Occipital lobe (tissue), 2 donors: ENCODE data around the gene THRB. TPM values are rescaled to one million over a fixed set of nuclear protein-coding genes. Genes with fewer than 3 reads are reported as not detected.

Source experiments
- DNase-seq: peaks from one replicate; lab custom pipeline; 2025; lab: John Stamatoyannopoulos, UW
- total RNA-seq: library from RNA; depleted of rRNA; stranded (reverse); fragments of >200 nt; gene quantifications from one replicate; pipeline ENCODE4 v1.2.3, GENCODE V29; 2014

THRB gene
- total RNA-seq, 1 donor from 2014 or later, result 44.5 TPM

GRCh38 chr3:24154781-24155180 is 339.9 kb downstream of the THRB start:
- DNase-seq, result no peak

- DNase-seq, result no peak
Observed at GRCh38 chr3:24154013-24154695, 340.5 kb downstream of the THRB start.

DNA sequence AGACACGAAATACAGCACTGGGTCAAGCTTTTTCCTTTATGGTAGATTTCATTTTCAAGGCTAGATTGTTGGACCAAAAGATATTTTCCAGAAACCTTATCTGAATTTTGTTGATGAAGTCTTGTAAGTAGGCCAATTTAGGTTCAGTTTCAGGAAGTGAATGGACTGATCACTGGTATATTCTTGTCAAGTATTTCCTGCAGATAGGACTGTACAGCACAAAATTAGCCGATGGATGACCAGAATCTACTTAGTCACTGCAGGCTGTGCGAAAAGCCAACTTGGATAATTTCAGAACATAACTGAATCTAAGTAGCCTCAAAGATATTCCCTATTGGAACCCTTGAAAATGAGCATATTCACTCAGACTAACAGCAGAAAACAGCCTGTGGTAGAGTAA is 343.1 kb downstream of the THRB start:
- no peak for DNase-seq

GRCh38 chr3:24149032-24149431 is 345.6 kb downstream of the THRB start:
- no peak for DNase-seq

DNA sequence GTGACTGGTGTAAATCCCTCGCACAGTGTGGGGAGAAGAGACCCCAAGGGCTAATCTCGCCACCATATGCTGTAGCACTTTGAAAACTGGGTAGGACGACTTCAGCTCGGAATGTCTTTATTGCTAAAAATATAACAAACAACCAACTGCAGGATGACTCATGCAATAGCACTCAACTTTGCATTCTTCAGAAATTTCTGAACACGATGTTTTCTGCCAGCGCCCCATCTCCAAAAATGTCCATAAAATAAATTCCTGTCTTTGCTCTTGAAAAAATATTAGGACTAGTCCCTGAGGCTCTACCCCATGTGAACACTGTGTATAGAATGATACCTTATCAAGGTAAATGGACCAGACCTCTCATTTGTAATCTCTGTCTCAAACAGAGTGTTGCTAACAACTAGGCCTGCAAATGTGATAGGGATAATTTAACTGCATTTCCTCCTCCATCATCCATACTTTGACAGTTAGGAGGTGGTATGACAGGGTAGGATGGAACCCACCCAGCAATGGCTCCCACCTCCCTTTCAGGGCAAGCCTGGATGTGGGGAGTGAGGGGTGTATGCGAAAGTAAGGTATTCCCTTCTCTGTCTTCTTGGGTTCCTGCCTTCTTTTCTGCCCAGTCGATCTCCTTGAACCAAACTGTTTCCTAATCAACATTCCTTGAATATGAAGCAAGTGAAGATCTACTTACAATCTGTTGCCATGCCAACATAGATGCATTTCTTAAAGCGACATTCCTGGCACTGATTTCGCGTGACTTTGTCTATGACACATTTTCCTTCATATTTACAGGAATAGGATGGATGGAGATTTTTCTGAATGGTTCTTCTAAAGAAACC is 348.4 kb downstream of the THRB start:
- DNase-seq, result peak; percentile 15

GRCh38 chr3:24145481-24145880 is 349.2 kb downstream of the THRB start:
- no peak for DNase-seq

- DNase-seq, result no peak
Observed at GRCh38 chr3:24142127-24142526, 352.5 kb downstream of the THRB start.

DNA sequence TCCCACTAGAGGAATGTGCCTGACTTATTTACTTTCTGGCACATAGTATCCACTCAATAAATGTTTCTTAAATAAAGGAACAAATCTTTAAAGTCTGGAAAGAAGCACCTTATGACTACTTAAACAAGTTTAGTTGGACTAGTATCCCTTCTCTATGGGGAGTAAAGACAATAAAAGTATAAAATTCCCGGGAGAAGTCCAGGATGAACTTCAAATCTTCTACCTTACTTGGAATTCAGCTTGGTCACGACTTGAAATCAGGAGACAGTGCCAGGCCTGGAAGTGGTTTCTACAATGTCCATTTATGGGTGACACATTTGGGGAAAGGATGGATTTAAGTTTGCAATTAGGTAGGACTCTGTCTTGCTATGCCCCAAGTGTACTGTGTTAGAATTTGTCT is 353.1 kb downstream of the THRB start:
- DNase-seq, result no peak

DNA sequence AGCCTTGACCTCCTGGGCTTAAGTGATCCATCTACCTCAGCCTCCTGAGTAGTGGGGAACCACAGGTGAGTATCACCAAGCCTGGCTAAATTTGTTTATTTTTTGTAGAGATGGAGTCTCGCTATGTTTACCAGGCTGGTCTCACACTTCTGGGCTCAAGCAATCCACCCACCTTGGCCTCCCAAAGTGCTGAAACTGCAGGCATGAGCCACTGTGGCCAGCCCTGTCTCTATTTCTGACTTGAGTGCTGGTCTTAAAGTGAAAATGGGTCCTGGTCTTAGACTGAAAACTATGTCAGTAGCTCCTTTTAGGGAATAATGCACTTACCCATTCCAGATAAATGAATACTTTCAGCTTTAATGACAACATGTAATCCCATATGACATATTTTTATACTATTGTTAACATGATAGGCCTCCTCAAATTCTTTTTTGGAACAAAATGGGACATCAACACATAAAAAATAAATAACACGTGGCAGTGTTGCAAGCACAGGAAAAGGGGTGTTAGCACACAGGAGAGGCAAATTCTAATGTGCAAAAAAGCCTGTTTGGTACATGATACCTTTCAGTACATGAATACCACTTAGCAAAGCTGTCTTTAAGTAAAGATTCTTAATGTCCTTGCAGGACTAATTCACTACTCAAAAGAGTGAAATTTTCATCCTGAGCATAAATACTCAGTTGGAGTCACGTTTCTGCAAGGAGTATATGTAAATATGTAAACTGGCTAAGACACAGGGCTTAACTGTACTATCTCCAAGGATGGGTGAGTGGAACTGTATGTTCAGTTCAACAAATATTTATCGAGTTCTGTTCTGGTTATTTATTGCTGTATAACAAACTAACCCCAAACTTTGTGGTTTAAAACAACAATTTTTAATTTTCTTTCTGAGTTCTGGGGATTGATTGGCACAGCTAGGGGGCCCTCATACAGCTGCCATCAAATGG is 354.9 kb downstream of the THRB start:
- no peak for DNase-seq

- DNase-seq, result no peak
Observed at GRCh38 chr3:24138876-24139256, 355.8 kb downstream of the THRB start.

DNA sequence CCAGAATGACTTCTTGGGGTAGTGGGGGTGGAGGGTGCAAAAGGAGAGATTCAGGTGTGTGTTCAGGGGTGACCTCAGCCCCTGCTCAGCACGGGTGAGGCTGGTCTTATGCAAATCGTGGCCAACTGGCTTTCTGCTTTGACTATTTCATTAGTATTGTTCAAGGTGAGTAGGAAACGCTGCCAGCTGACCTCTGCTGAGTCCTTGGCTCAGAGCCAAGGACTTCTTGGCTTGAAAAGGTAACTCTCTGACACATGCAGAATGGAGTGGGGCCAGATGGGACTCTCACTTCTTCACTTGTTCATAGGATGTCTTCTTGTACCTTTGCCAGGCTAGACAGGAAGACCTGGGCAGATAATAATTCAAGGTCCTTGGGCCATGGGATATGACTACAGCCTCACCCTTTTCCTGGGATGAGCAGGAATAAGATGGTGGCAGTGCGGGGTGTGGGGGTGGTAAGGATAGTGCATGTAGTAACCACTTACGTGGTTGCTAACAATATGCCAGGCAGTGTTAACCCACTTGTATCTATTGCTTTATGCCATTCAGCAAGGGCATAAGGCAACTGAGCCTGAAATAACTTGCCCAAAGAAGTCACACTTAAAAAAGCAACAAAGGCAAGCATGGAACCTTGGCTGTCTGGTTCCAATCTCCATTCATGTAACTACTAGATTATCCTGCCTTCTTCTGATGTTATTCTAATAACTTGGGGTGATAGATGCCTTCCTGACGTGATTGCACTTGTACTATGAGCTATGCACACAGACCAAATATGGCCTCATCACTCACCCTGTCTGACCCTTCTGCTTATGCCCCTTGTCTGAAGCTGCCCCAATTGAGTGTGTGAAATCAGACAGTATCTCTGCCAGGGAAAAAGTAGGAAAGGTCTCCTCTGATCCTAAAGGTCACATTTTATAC is 356.4 kb downstream of the THRB start:
- DNase-seq, result no peak

- no peak for DNase-seq
Observed at GRCh38 chr3:24137334-24137733, 357.3 kb downstream of the THRB start.

DNA sequence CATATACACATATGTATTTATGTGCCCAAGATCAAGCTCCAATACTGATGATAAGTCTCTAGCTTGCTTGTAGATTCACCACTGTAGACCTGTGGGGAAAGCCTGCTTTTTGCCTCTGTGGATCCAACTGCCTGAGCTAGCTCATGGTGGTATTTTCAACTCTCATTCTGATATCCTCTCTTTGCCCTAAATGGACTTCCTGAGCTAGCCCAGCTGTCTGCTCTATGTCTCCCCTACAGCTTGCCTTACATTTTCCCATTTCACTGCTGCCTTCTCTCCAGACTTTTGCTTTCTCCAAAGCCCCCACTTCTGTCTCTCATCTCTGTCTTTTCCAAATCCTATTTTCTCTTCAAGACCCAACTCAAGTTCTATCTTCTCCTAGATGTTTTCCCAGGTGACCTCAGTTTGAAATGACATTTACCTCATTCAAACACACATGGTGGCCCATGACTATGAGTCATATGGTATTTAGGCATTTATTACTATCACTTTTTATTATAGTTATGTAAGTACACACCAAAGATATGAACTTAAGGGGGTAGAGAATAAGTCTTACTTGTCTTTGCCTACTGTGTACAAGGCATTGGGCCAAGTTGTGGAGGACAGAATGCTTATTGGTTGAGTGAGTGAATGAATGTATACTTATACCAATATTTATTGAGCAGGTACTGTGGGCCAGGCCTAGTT is 357.9 kb downstream of the THRB start:
- DNase-seq, result no peak

GRCh38 chr3:24135280-24135679 is 359.4 kb downstream of the THRB start:
- no peak for DNase-seq

DNA sequence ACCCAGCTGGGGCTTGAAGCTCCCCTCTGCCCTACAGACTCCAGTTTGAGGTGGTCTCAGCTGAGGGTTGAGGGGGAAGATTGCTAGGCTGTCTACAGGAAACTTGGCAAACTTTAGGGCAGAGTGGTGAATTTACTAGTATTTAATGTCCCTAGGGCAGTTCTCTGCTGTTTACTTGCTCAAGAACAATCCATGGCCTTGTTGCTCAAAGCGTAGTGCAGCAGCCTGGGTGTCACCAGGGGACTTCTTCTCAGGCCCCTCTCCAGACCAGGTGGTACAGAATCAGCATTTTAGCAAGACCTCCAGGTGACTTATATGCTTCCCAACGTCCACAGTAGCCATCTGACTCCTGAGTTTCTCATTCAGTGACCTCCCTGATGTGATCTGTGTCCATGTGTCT is 360.7 kb downstream of the THRB start:
- no peak for DNase-seq

DNA sequence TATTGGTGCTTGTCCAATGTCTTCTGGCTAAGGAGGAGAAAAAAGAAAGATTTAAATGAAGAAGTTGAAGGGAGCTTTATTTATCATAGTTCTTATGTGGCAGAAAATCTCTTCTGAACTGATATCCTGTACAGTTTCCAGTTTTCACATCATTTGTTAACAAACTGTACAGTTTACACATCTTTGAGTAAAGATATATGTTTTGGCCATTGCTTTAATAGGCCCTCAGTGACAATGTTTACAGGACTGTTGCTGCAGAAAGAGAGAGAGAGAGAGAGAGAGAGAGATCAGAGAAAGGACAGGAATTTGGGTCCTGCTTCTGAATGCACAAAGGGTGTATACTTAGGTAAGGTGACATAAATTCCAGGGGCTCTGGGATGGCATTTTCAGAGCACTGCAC is 361.2 kb downstream of the THRB start:
- DNase-seq, result no peak

- DNase-seq, result no peak
Observed at GRCh38 chr3:24129549-24129948, 365.1 kb downstream of the THRB start.

DNA sequence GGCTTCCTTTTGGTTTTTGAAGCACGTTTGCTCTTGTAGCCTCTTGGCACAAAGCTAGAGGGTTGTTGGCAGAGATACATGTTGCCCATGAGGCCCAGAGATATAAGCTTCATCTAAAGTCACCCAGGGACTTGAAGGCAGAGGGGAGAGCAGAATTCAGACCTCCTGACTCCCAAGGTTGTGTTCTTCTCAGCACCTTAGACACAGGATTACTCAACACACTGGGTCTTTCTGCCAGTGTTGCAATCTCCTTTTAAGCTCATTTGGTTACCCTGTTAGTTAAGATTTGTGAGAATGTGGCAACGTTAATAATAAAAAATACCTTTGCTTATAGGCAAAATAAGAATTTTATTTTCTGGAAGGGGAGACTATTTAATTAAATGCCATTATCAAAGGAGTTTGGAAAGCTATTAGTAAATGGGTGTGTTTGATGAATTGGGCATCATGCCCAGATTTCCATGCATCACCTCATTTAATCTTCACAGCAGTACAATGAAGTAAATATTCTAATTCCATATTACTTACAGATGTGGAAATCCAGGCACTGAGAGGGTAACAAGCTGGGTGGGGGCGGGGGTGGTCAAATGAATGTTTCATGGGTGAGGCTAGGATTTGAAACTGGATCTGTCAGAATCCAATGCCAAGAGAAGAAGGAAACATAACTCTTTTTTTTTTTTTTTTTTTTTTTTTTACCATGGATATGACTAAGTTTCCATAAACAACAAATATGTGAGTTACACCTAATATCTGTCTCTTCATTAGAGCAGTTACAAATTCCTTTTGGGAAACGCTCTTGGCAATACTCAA is 366.2 kb downstream of the THRB start:
- no peak for DNase-seq

GRCh38 chr3:24123596-24123995 is 371.1 kb downstream of the THRB start:
- no peak for DNase-seq
